Small intestine (tissue), 7 donors: Measurements from ENCODE around the gene TLCD3A. TPM values are rescaled to one million over a fixed set of nuclear protein-coding genes. Genes with fewer than 3 reads are reported as not detected.
"Not testable (repeated sequence)": the region's sequence is repeated elsewhere in the genome, so short reads cannot be mapped to it uniquely, and the experiment has no call there.

Source experiments
- DNase-seq, 2 donors: peaks; one replicate each; pipeline versions ENCODE4 v3.0.0 to v3.0.0-alpha.2; 2013
- FAIRE-seq: peaks from 2 replicates; lab custom pipeline; 2012; peaks lifted over from hg19 to GRCh38; lab: Jason Lieb, UNC
- H3K27ac ChIP-seq, 3 donors: one replicate each; pipeline ENCODE4 v1.5.1; 2013; ENCODE audit warnings: low read length in 2 of 3, mild to moderate bottlenecking in 2 of 3, control low read depth in 1 of 3, inconsistent platforms in 1 of 3, low read depth in 1 of 3, moderate library complexity in 1 of 3
- H3K27me3 ChIP-seq, 3 donors: one replicate each; pipeline ENCODE4 v1.6.1; 2013; ENCODE audit warnings: low read length in 3 of 3, inconsistent platforms in 1 of 3; ENCODE audit not compliant: control insufficient read depth in 3 of 3, insufficient read depth in 3 of 3
- H3K36me3 ChIP-seq, 3 donors: one replicate each; pipeline ENCODE4 v1.6.1; 2013; ENCODE audit warnings: low read length in 3 of 3, inconsistent platforms in 1 of 3, low read depth in 1 of 3, mild to moderate bottlenecking in 1 of 3, moderate library complexity in 1 of 3; ENCODE audit not compliant: control insufficient read depth in 3 of 3, insufficient read depth in 2 of 3
- H3K4me1 ChIP-seq, 3 donors: one replicate each; pipeline ENCODE4 v1.6.1; 2013; ENCODE audit warnings: low read length in 2 of 3, inconsistent platforms in 1 of 3, low read depth in 1 of 3, mild to moderate bottlenecking in 1 of 3, moderate library complexity in 1 of 3; ENCODE audit not compliant: control insufficient read depth in 3 of 3, insufficient read depth in 2 of 3
- H3K4me3 ChIP-seq, 3 donors: one replicate each; pipeline ENCODE4 v1.5.1; 2013; ENCODE audit warnings: low read length in 3 of 3, control low read depth in 1 of 3, inconsistent platforms in 1 of 3, low read depth in 1 of 3, mild to moderate bottlenecking in 1 of 3, moderate library complexity in 1 of 3
- H3K9me3 ChIP-seq, 2 donors: one replicate each; pipeline ENCODE4 v1.6.1; 2013; ENCODE audit warnings: low read depth in 1 of 2, low read length in 1 of 2; ENCODE audit not compliant: control insufficient read depth in 2 of 2, insufficient read depth in 1 of 2
- WGBS, 3 donors: extraction: QIAGEN DNeasy Blood & Tissue Kit; methylation state at CpG; one replicate each; pipeline ENCODE4 v1.1.7; 2013; 5-methylcytosine and 5-hydroxymethylcytosine counted together
- polyA plus RNA-seq, 4 donors: library from polyadenylated mRNA; stranded (reverse) in 3 of 4; unstranded in 1 of 4; fragments of 200-250 nt in 3 of 4; fragments of 120-200 nt in 1 of 4; gene quantifications; one replicate each; pipeline versions ENCODE4 v1.2.1 to v1.2.3, GENCODE V29; 2013
- donor health status: healthy with polysubstance abuse.
- donor health status: control.
- donor health status: control.
- donor health status: Bipolar disorder and iron deficiency.
- donor health status: healthy.

Gene TLCD3A
- polyA plus RNA-seq, 4 donors: 5.6 to 25.7 (median 11.8) TPM

GRCh38 chr17:788551-788950, 56.2 kb downstream of the TLCD3A start:
- 87 to 91% (median 90%) methylated on average over 4 of the region's 4 CpGs for WGBS, 3 donors
- H3K4me3 ChIP-seq: no peak overlapping the region
- no peak overlapping the region for H3K27ac ChIP-seq
- peaks cover 0 to 57% (median 11%) of the 10 kb centered on the region in 3 donors for H3K36me3 ChIP-seq
- DNase-seq (no peak), FAIRE-seq (no peak)
- H3K9me3 ChIP-seq: no peaks in the 10 kb centered on the region
- H3K4me1 ChIP-seq: no peaks in the 10 kb centered on the region
- H3K27me3 ChIP-seq: no peaks in the 10 kb centered on the region

GRCh38 chr17:789160-789840, 56.9 kb downstream of the TLCD3A start:
- FAIRE-seq (no peak), DNase-seq (no peak)
- Histone ChIP-seq H3K4me1 (no peaks in the 10 kb centered on the region), H3K27ac (no peak overlapping the region), H3K4me3 (no peak overlapping the region), H3K9me3 (no peaks in the 10 kb centered on the region), H3K36me3 (peaks cover 0 to 59% (median 11%) of the 10 kb centered on the region in 3 donors), H3K27me3 (no peaks in the 10 kb centered on the region)
- 91 to 93% (median 91%) methylated on average over 14 of the region's 14 CpGs for WGBS, 3 donors

- H3K4me3 ChIP-seq, H3K27me3 ChIP-seq, FAIRE-seq, H3K4me1 ChIP-seq, H3K9me3 ChIP-seq, H3K27ac ChIP-seq, DNase-seq: not testable (repeated sequence)
- WGBS, 3 donors: 86 to 93% (median 92%) methylated on average over 29 to 34 of the region's 38 CpGs
- peaks cover 0 to 55% (median 11%) of the 10 kb centered on the region in 3 donors for H3K36me3 ChIP-seq
Observed at GRCh38 chr17:789931-790873, 57.8 kb downstream of the TLCD3A start.

GRCh38 chr17:790874-791247, 58.5 kb downstream of the TLCD3A start:
- 91 to 96% (median 91%) methylated on average over 8 to 10 of the region's 12 CpGs for WGBS, 3 donors
- H3K4me3 ChIP-seq, FAIRE-seq, H3K4me1 ChIP-seq, H3K27ac ChIP-seq, H3K9me3 ChIP-seq, DNase-seq, H3K27me3 ChIP-seq: not testable (repeated sequence)
- H3K36me3 ChIP-seq: peaks cover 0 to 58% (median 11%) of the 10 kb centered on the region in 3 donors

GRCh38 chr17:791829-792228, 59.4 kb downstream of the TLCD3A start:
- WGBS, 3 donors: 90 to 92% (median 90%) methylated on average over 19 of the region's 19 CpGs
- DNase-seq (no peak), FAIRE-seq (no peak)
- peaks cover 0 to 57% (median 11%) of the 10 kb centered on the region in 3 donors for H3K36me3 ChIP-seq
- no peak overlapping the region for H3K4me3 ChIP-seq
- peaks cover 0 to 3% (median 0%) of the 10 kb centered on the region in 3 donors for H3K4me1 ChIP-seq
- H3K27me3 ChIP-seq: no peaks in the 10 kb centered on the region
- H3K27ac ChIP-seq: no peak overlapping the region
- no peaks in the 10 kb centered on the region for H3K9me3 ChIP-seq

- H3K4me1 ChIP-seq: peaks cover 0 to 3% (median 0%) of the 10 kb centered on the region in 3 donors
- no peaks in the 10 kb centered on the region for H3K9me3 ChIP-seq
- no peaks in the 10 kb centered on the region for H3K27me3 ChIP-seq
- FAIRE-seq (no peak), DNase-seq (no peak)
- no peak overlapping the region for H3K27ac ChIP-seq
- no peak overlapping the region for H3K4me3 ChIP-seq
- H3K36me3 ChIP-seq: peaks cover 0 to 59% (median 11%) of the 10 kb centered on the region in 3 donors
- 75 to 82% (median 78%) methylated on average over 9 of the region's 9 CpGs for WGBS, 3 donors
Observed at GRCh38 chr17:792277-792676, 59.9 kb downstream of the TLCD3A start.

Other genes with a start within 250 kb of the TLCD3A start
- gene VPS53, start 17.8 kb upstream of the TLCD3A start, polyA plus RNA-seq: 10 to 100 TPM in 3 of 4 donors, 1 to 10 TPM in 1; 7.4 to 24.2 (median 11.4) TPM
- 10 to 100 TPM in 2 of 4 donors, 1 to 10 TPM in 2; 2.7 to 18.3 (median 7.4) TPM for gene GEMIN4, start 19.7 kb downstream of the TLCD3A start, polyA plus RNA-seq
- 100 to 1,000 TPM in 1 of 4 donors, 10 to 100 TPM in 3; 65.4 to 138 (median 84.9) TPM for gene GLOD4, start 49.7 kb downstream of the TLCD3A start, polyA plus RNA-seq
- 10 to 100 TPM in 3 of 4 donors, 1 to 10 TPM in 1; 9.2 to 19.5 (median 14.5) TPM for gene MRM3, start 49.8 kb downstream of the TLCD3A start, polyA plus RNA-seq
- gene NXN, start 247.2 kb downstream of the TLCD3A start, polyA plus RNA-seq: 10 to 100 TPM in 1 of 4 donors, 1 to 10 TPM in 3; 2.2 to 12.5 (median 7.1) TPM